ENCODE results near the gene CLTCL1. TPM values are rescaled to one million over a fixed set of nuclear protein-coding genes. Genes with fewer than 3 reads are reported as not detected.

The CLTCL1 gene
- total RNA-seq, 1 donor from 2014 or later, result 4.3 TPM

GRCh38 chr22:19152942-19153883 is 138.3 kb downstream of the CLTCL1 start:
- no peak for DNase-seq (ENCODE audit: low read depth)
- no peak for TF ChIP-seq CTCF (conservative IDR thresholded peaks at IDR 0.05; ENCODE audit: low read depth, low read length)
- H3K4me3 ChIP-seq (ENCODE audit: low read depth, low read length), result no peak overlapping the region

- TF ChIP-seq CTCF (conservative IDR thresholded peaks at IDR 0.05; ENCODE audit: low read depth, low read length), result no peak
- no peak for DNase-seq (ENCODE audit: low read depth)
- H3K4me3 ChIP-seq (ENCODE audit: low read depth, low read length), result no peak overlapping the region
These were observed 140.0 kb downstream of the CLTCL1 start for GRCh38 chr22:19151329-19152191.

- DNase-seq (ENCODE audit: low read depth), result no peak
- H3K4me3 ChIP-seq (ENCODE audit: low read depth, low read length), result no peak overlapping the region
- no peak for TF ChIP-seq CTCF (conservative IDR thresholded peaks at IDR 0.05; ENCODE audit: low read depth, low read length)
These were observed 140.8 kb downstream of the CLTCL1 start for GRCh38 chr22:19150482-19151328.

GRCh38 chr22:19149991-19150390 is 141.5 kb downstream of the CLTCL1 start, which contains the start of gene GSC2:
Gene GSC2 (minus strand): TSS chr22:19150292. CDS start chr22:19150283, 9 bp downstream.
- no peak for DNase-seq (ENCODE audit: low read depth)
- no peak for TF ChIP-seq CTCF (conservative IDR thresholded peaks at IDR 0.05; ENCODE audit: low read depth, low read length)
- H3K4me3 ChIP-seq (ENCODE audit: low read depth, low read length), result no peak within 1 kb of the TSS

GRCh38 chr22:19149047-19149883 is 142.3 kb downstream of the CLTCL1 start:
- DNase-seq (ENCODE audit: low read depth), result no peak
- no peak for TF ChIP-seq CTCF (conservative IDR thresholded peaks at IDR 0.05; ENCODE audit: low read depth, low read length)
- no peak overlapping the region for H3K4me3 ChIP-seq (ENCODE audit: low read depth, low read length)
